ENCODE data around the gene CIRBP. TPM values are rescaled to one million over a fixed set of nuclear protein-coding genes. Genes with fewer than 3 reads are reported as not detected.
A peak's percentile ranks its signal among the peaks of the same experiment; 100 is the strongest.

CIRBP gene
- total and polyA plus RNA-seq, 2 of the 13 experiments (the other 11 are each of a cell fraction or from before 2014, with no cell fraction given), result 133 to 140 TPM

DNA sequence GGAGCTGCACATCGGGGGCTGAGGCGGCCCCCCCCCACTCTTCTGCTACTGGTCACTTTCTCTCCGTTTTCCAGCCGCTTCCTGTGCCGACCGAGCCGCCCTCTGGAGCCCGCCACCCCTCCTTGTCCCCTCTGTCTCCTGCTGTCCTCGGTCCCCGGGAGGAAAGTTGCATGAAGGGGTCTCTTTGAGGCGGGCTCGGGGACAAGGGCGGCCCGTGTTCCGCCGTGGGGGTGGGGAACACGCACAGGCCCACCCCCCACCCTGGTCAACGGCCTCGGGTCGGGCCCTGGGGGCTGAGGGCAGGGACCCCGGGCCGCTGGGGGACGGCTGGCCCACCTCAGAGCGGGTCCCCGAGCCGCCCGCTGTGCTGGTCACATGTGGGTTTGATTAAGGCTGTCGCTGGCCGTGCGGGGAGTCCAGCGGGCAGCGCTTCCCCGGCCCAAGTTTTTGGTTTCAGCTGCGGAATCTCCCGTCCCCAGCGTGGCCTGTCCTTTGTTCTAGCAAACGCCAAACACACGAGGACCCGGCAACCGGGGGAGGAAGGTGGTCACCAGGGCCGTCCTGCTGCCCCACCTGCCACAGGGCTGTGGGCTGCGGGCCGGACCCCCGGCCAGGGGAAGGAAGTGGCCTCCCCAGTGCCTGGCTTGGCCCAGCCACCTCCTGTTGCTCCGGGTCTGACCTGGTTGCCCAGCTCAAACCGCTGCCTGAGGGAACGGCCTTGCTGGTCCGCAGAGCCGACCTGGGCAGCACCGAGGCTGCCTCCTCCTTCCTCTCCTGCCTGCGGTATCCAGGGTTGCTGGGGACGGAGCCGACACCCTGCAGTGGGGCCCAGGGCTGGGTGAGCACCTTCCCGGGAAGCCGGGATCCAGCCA lies 18.5 kb downstream of the CIRBP start (continued):
- TF ChIP-seq MTA1 (CRISPR knock-in tag; IDR thresholded peaks at IDR 0.05; ENCODE audit: borderline replicate concordance), result peak; percentile 11; the same call in 1 of the 2 replicates
- no peak for TF ChIP-seq HNRNPUL1 (IDR thresholded peaks at IDR 0.05; ENCODE audit: low read depth, low read length)
- 0 out of 2 replicates have a peak, but pooled peaks have one; percentile 37 for TF ChIP-seq ZNF891 (CRISPR knock-in tag; IDR thresholded peaks at IDR 0.05)
- TF ChIP-seq, protein P1, sequence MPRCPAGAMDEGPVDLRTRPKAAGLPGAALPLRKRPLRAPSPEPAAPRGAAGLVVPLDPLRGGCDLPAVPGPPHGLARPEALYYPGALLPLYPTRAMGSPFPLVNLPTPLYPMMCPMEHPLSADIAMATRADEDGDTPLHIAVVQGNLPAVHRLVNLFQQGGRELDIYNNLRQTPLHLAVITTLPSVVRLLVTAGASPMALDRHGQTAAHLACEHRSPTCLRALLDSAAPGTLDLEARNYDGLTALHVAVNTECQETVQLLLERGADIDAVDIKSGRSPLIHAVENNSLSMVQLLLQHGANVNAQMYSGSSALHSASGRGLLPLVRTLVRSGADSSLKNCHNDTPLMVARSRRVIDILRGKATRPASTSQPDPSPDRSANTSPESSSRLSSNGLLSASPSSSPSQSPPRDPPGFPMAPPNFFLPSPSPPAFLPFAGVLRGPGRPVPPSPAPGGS (CRISPR knock-in tag; IDR thresholded peaks at IDR 0.05), result peak; percentile 48; the same call in 1 of the 2 replicates
- TF ChIP-seq, protein P2, sequence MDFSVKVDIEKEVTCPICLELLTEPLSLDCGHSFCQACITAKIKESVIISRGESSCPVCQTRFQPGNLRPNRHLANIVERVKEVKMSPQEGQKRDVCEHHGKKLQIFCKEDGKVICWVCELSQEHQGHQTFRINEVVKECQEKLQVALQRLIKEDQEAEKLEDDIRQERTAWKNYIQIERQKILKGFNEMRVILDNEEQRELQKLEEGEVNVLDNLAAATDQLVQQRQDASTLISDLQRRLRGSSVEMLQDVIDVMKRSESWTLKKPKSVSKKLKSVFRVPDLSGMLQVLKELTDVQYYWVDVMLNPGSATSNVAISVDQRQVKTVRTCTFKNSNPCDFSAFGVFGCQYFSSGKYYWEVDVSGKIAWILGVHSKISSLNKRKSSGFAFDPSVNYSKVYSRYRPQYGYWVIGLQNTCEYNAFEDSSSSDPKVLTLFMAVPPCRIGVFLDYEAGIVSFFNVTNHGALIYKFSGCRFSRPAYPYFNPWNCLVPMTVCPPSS (IDR thresholded peaks at IDR 0.05), result no peak
- TF ChIP-seq HES4 (CRISPR knock-in tag; IDR thresholded peaks at IDR 0.05; ENCODE audit: borderline replicate concordance), result 0 out of 2 replicates have a peak, but pooled peaks have one; percentile 30
- peak; percentile 39; the same call in 1 of the 2 replicates for TF ChIP-seq SPEN (CRISPR knock-in tag; IDR thresholded peaks at IDR 0.05; ENCODE audit: low read depth)
- TF ChIP-seq TAF15 (IDR thresholded peaks at IDR 0.05; ENCODE audit: low read depth, low read length, poor library complexity, severe bottlenecking), result peak; percentile 2
- TF ChIP-seq, protein P3, sequence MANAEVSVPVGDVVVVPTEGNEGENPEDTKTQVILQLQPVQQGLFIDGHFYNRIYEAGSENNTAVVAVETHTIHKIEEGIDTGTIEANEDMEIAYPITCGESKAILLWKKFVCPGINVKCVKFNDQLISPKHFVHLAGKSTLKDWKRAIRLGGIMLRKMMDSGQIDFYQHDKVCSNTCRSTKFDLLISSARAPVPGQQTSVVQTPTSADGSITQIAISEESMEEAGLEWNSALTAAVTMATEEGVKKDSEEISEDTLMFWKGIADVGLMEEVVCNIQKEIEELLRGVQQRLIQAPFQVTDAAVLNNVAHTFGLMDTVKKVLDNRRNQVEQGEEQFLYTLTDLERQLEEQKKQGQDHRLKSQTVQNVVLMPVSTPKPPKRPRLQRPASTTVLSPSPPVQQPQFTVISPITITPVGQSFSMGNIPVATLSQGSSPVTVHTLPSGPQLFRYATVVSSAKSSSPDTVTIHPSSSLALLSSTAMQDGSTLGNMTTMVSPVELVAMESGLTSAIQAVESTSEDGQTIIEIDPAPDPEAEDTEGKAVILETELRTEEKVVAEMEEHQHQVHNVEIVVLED (CRISPR knock-in tag; IDR thresholded peaks at IDR 0.05; ENCODE audit: borderline replicate concordance), result 0 out of 2 replicates have a peak, but pooled peaks have one; percentile 50
- TF ChIP-seq ZNF598 (CRISPR knock-in tag; IDR thresholded peaks at IDR 0.05; ENCODE audit: borderline replicate concordance), result 0 out of 2 replicates have a peak, but pooled peaks have one; percentile 22
- TF ChIP-seq XRCC5 (optimal IDR thresholded peaks at IDR 0.05; ENCODE audit: low read length), result peak; percentile 29
- TF ChIP-seq, protein P4, sequence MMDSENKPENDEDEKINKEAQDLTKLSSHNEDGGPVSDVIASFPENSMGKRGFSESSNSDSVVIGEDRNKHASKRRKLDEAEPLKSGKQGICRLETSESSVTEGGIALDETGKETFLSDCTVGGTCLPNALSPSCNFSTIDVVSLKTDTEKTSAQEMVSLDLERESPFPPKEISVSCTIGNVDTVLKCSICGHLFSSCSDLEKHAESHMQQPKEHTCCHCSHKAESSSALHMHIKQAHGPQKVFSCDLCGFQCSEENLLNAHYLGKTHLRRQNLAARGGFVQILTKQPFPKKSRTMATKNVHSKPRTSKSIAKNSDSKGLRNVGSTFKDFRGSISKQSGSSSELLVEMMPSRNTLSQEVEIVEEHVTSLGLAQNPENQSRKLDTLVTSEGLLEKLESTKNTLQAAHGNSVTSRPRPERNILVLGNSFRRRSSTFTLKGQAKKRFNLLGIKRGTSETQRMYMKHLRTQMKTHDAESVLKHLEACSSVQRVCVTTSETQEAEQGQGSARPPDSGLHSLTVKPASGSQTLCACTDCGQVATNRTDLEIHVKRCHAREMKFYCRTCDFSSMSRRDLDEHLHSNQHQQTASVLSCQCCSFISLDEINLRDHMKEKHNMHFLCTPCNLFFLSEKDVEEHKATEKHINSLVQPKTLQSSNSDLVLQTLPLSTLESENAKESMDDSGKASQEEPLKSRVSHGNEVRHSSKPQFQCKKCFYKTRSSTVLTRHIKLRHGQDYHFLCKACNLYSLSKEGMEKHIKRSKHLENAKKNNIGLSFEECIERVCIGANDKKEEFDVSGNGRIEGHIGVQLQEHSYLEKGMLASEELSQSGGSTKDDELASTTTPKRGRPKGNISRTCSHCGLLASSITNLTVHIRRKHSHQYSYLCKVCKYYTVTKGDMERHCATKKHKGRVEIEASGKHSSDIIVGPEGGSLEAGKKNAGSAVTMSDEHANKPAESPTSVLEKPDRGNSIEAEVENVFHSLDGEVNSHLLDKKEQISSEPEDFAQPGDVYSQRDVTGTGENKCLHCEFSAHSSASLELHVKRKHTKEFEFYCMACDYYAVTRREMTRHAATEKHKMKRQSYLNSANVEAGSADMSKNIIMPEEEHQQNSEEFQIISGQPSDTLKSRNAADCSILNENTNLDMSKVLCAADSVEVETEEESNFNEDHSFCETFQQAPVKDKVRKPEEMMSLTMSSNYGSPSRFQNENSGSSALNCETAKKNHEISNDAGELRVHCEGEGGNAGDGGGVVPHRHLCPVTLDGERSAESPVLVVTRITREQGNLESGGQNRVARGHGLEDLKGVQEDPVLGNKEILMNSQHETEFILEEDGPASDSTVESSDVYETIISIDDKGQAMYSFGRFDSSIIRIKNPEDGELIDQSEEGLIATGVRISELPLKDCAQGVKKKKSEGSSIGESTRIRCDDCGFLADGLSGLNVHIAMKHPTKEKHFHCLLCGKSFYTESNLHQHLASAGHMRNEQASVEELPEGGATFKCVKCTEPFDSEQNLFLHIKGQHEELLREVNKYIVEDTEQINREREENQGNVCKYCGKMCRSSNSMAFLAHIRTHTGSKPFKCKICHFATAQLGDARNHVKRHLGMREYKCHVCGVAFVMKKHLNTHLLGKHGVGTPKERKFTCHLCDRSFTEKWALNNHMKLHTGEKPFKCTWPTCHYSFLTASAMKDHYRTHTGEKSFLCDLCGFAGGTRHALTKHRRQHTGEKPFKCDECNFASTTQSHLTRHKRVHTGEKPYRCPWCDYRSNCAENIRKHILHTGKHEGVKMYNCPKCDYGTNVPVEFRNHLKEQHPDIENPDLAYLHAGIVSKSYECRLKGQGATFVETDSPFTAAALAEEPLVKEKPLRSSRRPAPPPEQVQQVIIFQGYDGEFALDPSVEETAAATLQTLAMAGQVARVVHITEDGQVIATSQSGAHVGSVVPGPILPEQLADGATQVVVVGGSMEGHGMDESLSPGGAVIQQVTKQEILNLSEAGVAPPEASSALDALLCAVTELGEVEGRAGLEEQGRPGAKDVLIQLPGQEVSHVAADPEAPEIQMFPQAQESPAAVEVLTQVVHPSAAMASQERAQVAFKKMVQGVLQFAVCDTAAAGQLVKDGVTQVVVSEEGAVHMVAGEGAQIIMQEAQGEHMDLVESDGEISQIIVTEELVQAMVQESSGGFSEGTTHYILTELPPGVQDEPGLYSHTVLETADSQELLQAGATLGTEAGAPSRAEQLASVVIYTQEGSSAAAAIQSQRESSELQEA (CRISPR knock-in tag; IDR thresholded peaks at IDR 0.05; ENCODE audit: not compliant biosample characterization), result peak; percentile 27
- TF ChIP-seq ZFP62 (CRISPR knock-in tag; IDR thresholded peaks at IDR 0.05), result no peak
- peak; percentile 38 for TF ChIP-seq ZFY (CRISPR knock-in tag; IDR thresholded peaks at IDR 0.05)
- peak; percentile 66; the same call in 1 of the 2 replicates for TF ChIP-seq ZNF547 (CRISPR knock-in tag; IDR thresholded peaks at IDR 0.05)

All from HepG2 (cell line).